ENCODE measurements around the gene NXPE2. TPM values are rescaled to one million over a fixed set of nuclear protein-coding genes. Genes with fewer than 3 reads are reported as not detected.

Gene NXPE2
- total RNA-seq, 3 donors from 2014 or later: 0.80 to 1.8 TPM; not detected in 1

GRCh38 chr11:114664641-114665040 is 13.7 kb upstream of the NXPE2 start:
- TF ChIP-seq POLR2A (IDR thresholded peaks at IDR 0.05) (no peak), CTCF (IDR thresholded peaks at IDR 0.05) (no peak), POLR2AphosphoS5 (IDR thresholded peaks at IDR 0.05) (no peak)
- Histone ChIP-seq H3K9me3 (no peaks in the 10 kb centered on the region), H3K36me3 (no peaks in the 10 kb centered on the region), H3K27me3 (no peaks in the 10 kb centered on the region), H3K27ac (no peak overlapping the region), H3K4me3 (no peak overlapping the region), H3K4me1 (no peaks in the 10 kb centered on the region)
- no peak for DNase-seq (ENCODE audit: low spot score in 2 of 2)
- intact Hi-C loops (cut with DNase I; ENCODE audit: low total_unique reads): no loop called here

- Histone ChIP-seq H3K4me3 (no peak overlapping the region), H3K27ac (no peak overlapping the region), H3K4me1 (no peaks in the 10 kb centered on the region), H3K36me3 (no peaks in the 10 kb centered on the region), H3K27me3 (no peaks in the 10 kb centered on the region), H3K9me3 (peaks cover 0 to 8% of the 10 kb centered on the region in 2 donors)
- TF ChIP-seq POLR2AphosphoS5 (IDR thresholded peaks at IDR 0.05) (no peak), POLR2A (IDR thresholded peaks at IDR 0.05) (no peak), CTCF (IDR thresholded peaks at IDR 0.05) (no peak)
- intact Hi-C loops (cut with DNase I; ENCODE audit: low total_unique reads): no loop called here
- no peak for DNase-seq (ENCODE audit: low spot score in 2 of 2)
These were observed 11.6 kb upstream of the NXPE2 start for GRCh38 chr11:114666760-114667159.

- Histone ChIP-seq H3K27ac (no peak overlapping the region), H3K36me3 (no peaks in the 10 kb centered on the region), H3K27me3 (no peaks in the 10 kb centered on the region), H3K4me3 (no peak overlapping the region), H3K4me1 (no peaks in the 10 kb centered on the region), H3K9me3 (peaks cover 0 to 11% of the 10 kb centered on the region in 2 donors)
- intact Hi-C loops (cut with DNase I; ENCODE audit: low total_unique reads): no loop called here
- TF ChIP-seq POLR2A (IDR thresholded peaks at IDR 0.05): no peak
- no peak for TF ChIP-seq POLR2AphosphoS5 (IDR thresholded peaks at IDR 0.05)
- TF ChIP-seq CTCF (IDR thresholded peaks at IDR 0.05): no peak
- no peak for DNase-seq (ENCODE audit: low spot score in 2 of 2)
These were observed 10.2 kb upstream of the NXPE2 start for GRCh38 chr11:114668109-114668508.

- intact Hi-C loops (cut with DNase I; ENCODE audit: low total_unique reads): no loop called here
- Histone ChIP-seq H3K27me3 (no peaks in the 10 kb centered on the region), H3K4me3 (no peak overlapping the region), H3K9me3 (peaks cover 0 to 11% of the 10 kb centered on the region in 2 donors), H3K36me3 (no peaks in the 10 kb centered on the region), H3K4me1 (no peaks in the 10 kb centered on the region), H3K27ac (no peak overlapping the region)
- no peak for DNase-seq (ENCODE audit: low spot score in 2 of 2)
- no peak for TF ChIP-seq POLR2AphosphoS5 (IDR thresholded peaks at IDR 0.05)
- TF ChIP-seq CTCF (IDR thresholded peaks at IDR 0.05): no peak
- TF ChIP-seq POLR2A (IDR thresholded peaks at IDR 0.05): no peak
These were observed 4.7 kb upstream of the NXPE2 start for GRCh38 chr11:114673661-114674060.

GRCh38 chr11:114679505-114679904 is 1.2 kb downstream of the NXPE2 start:
- DNase-seq (ENCODE audit: low spot score in 2 of 2): no peak
- Histone ChIP-seq H3K9me3 (no peaks in the 10 kb centered on the region), H3K4me3 (no peak overlapping the region), H3K36me3 (no peaks in the 10 kb centered on the region), H3K27me3 (no peaks in the 10 kb centered on the region), H3K27ac (no peak overlapping the region), H3K4me1 (no peaks in the 10 kb centered on the region)
- no peak for TF ChIP-seq POLR2AphosphoS5 (IDR thresholded peaks at IDR 0.05)
- TF ChIP-seq CTCF (IDR thresholded peaks at IDR 0.05): no peak
- no peak for TF ChIP-seq POLR2A (IDR thresholded peaks at IDR 0.05)
- intact Hi-C loops (cut with DNase I; ENCODE audit: low total_unique reads): no loop called here

Measured in breast epithelium (tissue), 4 donors.